Activated CD8-positive, alpha-beta T cell treated with anti-CD3 and anti-CD28 coated beads for 36 hours (primary cell): ENCODE measurements around the gene ACTN3. TPM values are rescaled to one million over a fixed set of nuclear protein-coding genes. Genes with fewer than 3 reads are reported as not detected.

ENCODE experiments used
- ATAC-seq: fragments of 200-7000 bp; cut with Tn5 transposase; one replicate; pipeline ENCODE4 v1.10.0; 2021; ENCODE audit warnings: mild to moderate bottlenecking, moderate library complexity
- CTCF ChIA-PET: fragments of 350-600 bp; sonication (Branson Sonifier 250); formaldehyde crosslinking; loops from one replicate; lab custom pipeline; 2021; ENCODE audit warnings: antibody characterized with exemption; lab: Charles Lee
- POLR2A ChIA-PET: fragments of 350-600 bp; sonication (Branson Sonifier 250); formaldehyde crosslinking; loops from one replicate; lab custom pipeline; 2021; ENCODE audit warnings: antibody characterized with exemption; lab: Charles Lee
- DNase-seq: peaks from one replicate; pipeline ENCODE4 v3.0.0-alpha.2; 2020
- H3K27ac Mint-ChIP-seq: one replicate; pipeline ENCODE4 v1.8.0; 2021; ENCODE audit warnings: mild to moderate bottlenecking, mixed read lengths
- H3K27me3 Mint-ChIP-seq: one replicate; pipeline ENCODE4 v1.8.0; 2021; ENCODE audit warnings: mixed read lengths
- H3K36me3 Mint-ChIP-seq: one replicate; pipeline ENCODE4 v1.8.0; 2021; ENCODE audit warnings: low read depth, mixed read lengths
- H3K4me1 Mint-ChIP-seq: one replicate; pipeline ENCODE4 v1.8.0; 2021; ENCODE audit warnings: low read depth, mixed read lengths
- H3K4me3 Mint-ChIP-seq: one replicate; pipeline ENCODE4 v1.8.0; 2021; ENCODE audit warnings: mild to moderate bottlenecking, moderate library complexity, mixed read lengths
- H3K9me3 Mint-ChIP-seq: one replicate; pipeline ENCODE4 v1.8.0; 2021; ENCODE audit warnings: mixed read lengths
- intact Hi-C: fragments of 100-400 bp; cut with micrococcal nuclease; formaldehyde crosslinking; loops from one replicate; pipeline ENCODE4 v1.10.0; 2022
- total RNA-seq, 2 experiments: library from RNA; stranded (reverse); gene quantifications; one replicate each; pipeline ENCODE4 v1.2.3, GENCODE V29; 2021
- TF ChIP-seq, protein P1 (sequence below): fragments of 200-600 bp; IDR thresholded peaks from one replicate; pipeline ENCODE4 v1.8.0; 2022; ENCODE audit warnings: antibody characterized with exemption, mild to moderate bottlenecking

ACTN3 gene
- under 1 TPM in 1 of 2 experiments, not detected in 1; 0.14 TPM for total RNA-seq

DNA sequence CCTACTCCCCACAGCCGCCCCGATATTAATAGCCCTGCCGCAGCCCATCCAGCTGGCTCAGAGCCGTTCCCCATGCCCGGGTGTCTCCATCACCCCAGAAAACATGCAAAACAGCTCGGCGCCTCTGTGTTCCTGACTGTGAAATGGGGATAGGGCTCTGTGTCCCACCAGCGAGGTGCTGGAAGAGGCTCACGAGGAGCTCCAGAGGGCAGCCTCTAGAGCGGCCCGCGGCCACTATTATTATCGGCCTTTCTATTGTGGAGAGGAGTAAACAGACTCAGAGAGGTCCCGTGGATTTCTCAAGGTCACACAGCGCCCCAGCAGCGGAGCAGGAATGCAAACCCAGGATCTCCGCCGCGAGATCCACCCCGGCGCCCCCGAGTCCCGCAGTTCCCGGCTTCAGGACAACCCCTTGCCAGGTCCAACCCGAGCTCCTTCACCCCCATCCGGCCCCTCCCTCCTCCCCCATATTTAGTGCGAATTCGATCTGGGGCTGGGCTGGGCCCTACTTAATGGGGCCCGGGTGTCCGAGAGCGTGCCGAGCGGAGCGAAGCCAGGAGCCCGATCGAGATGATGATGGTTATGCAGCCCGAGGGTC is at the start of gene ACTN3:
Gene ACTN3 (plus strand): TSS at position 536 of the 598 bp plus-strand sequence. CDS start 35 bp downstream, at position 571.
- ChIA-PET CTCF (interaction anchor here (1.0 to 2.8 kb wide), 6 partner anchors 13 to 131 kb away, joined by 3 to 23 read pairs (median 4); partner anchors contain the start of genes CCDC87, CCS, DPP3 and RBM4B), POLR2A (interaction anchor here (0.5 to 2.5 kb wide), 9 partner anchors 39 to 668 kb away, joined by 3 to 21 read pairs (median 4); partner anchors contain the start of genes MRPL11, RBM14, RBM4 and RBM4B)
- Mint-ChIP-seq H3K9me3 (no peaks in the 10 kb centered on the region), H3K27ac (peak within 1 kb of the TSS; percentile 37), H3K27me3 (no peaks in the 10 kb centered on the region), H3K4me3 (peak within 1 kb of the TSS; percentile 85), H3K36me3 (peaks cover 6% of the 10 kb centered on the region), H3K4me1 (peaks cover 17% of the 10 kb centered on the region)
- TF ChIP-seq, protein P1, sequence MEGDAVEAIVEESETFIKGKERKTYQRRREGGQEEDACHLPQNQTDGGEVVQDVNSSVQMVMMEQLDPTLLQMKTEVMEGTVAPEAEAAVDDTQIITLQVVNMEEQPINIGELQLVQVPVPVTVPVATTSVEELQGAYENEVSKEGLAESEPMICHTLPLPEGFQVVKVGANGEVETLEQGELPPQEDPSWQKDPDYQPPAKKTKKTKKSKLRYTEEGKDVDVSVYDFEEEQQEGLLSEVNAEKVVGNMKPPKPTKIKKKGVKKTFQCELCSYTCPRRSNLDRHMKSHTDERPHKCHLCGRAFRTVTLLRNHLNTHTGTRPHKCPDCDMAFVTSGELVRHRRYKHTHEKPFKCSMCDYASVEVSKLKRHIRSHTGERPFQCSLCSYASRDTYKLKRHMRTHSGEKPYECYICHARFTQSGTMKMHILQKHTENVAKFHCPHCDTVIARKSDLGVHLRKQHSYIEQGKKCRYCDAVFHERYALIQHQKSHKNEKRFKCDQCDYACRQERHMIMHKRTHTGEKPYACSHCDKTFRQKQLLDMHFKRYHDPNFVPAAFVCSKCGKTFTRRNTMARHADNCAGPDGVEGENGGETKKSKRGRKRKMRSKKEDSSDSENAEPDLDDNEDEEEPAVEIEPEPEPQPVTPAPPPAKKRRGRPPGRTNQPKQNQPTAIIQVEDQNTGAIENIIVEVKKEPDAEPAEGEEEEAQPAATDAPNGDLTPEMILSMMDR = no peak
- peak; percentile 1 for ATAC-seq
- intact Hi-C loops = loop anchor here (10.0 kb wide), 2 partner anchors 62 to 128 kb away; partner anchors contain the start of genes DPP3 and RBM4B
- peak; percentile 26 for DNase-seq

DNA sequence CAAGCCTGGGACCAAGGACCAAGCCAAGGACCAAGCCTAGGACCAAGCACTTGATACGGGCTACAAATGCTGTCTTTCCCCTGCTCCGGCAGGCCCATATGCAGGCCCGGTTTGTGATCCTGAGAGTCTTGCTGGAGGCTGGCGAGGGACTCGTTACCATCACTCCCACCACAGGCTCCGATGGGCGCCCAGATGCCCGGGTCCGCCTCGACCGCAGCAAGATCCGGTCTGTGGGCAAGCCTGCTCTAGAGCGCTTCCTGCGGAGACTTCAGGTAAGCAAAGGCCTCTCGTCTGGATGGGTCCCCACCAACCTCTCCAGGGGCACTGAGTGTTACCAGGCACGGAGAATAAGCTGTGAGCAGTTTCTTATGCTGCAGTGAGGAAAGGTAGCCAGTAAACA is 49.5 kb upstream of the ACTN3 start:
- intact Hi-C loops = no loop called here
- Mint-ChIP-seq H3K9me3 (no peaks in the 10 kb centered on the region), H3K4me3 (no peak overlapping the region), H3K36me3 (peaks cover 21% of the 10 kb centered on the region), H3K27me3 (no peaks in the 10 kb centered on the region), H3K4me1 (no peaks in the 10 kb centered on the region), H3K27ac (no peak overlapping the region)
- TF ChIP-seq, protein P1 = no peak
- no peak for ATAC-seq
- ChIA-PET CTCF (no interaction called here), POLR2A (no interaction called here)
- no peak for DNase-seq

DNA sequence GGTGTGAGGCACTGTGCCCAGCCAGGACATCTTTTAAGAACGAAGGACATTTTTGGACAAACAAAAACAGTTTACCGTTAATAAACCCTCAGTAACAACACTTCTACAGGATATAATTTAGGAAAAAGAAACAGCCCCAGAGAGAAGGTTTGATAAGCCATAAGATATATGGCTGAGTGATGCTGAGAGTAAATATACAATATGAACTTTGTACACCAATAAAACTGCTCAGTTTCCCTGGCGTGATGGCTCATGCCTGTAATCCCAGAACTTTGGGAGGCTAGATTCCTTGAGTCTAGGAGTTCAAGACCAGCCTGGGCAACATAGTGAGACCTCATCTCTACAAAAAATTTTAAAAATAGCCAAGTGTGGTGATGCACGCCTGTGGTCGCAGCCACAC is 48.2 kb upstream of the ACTN3 start:
- Mint-ChIP-seq H3K27me3 (no peaks in the 10 kb centered on the region), H3K9me3 (no peaks in the 10 kb centered on the region), H3K36me3 (peaks cover 16% of the 10 kb centered on the region), H3K27ac (no peak overlapping the region), H3K4me3 (no peak overlapping the region), H3K4me1 (no peaks in the 10 kb centered on the region)
- TF ChIP-seq, protein P1 = no peak
- ChIA-PET CTCF (no interaction called here), POLR2A (no interaction called here)
- DNase-seq (no peak), ATAC-seq (no peak)
- intact Hi-C loops = no loop called here

DNA sequence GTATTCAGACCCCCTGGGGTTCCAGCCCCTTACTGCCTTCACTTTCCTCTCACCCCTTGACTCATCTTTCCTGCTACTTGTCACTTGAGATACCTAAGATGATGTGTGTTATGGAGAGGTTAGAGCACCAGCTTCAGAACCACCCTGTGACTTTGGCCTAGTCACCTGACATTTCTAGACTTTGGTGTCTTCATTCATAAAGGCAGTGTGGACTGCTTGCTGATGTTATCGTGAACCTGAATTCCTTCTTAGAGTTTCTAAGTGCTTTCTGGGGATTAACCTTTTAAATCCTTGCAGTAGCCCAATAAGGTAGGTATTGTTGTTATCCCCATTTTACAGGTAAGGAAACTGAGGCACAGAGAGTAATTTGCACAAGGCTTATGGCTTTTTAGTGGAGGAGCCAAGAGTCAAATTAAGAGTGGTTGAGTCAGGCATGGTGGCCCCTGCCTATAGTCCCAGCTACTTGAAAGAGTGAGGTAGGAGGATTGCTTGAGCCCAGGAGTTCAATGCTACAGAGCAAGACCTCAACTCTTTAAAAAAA is 41.4 kb upstream of the ACTN3 start:
- Mint-ChIP-seq H3K27ac (no peak overlapping the region), H3K9me3 (no peaks in the 10 kb centered on the region), H3K36me3 (peaks cover 9% of the 10 kb centered on the region), H3K27me3 (no peaks in the 10 kb centered on the region), H3K4me1 (peaks cover 3% of the 10 kb centered on the region), H3K4me3 (no peak overlapping the region)
- ChIA-PET CTCF (interaction anchor here (1.9 kb wide), 1 partner anchor 14 kb away, joined by 5 read pairs; no protein-coding TSS in a partner anchor), POLR2A (no interaction called here)
- DNase-seq (no peak), ATAC-seq (no peak)
- intact Hi-C loops = no loop called here
- TF ChIP-seq, protein P1 = no peak

DNA sequence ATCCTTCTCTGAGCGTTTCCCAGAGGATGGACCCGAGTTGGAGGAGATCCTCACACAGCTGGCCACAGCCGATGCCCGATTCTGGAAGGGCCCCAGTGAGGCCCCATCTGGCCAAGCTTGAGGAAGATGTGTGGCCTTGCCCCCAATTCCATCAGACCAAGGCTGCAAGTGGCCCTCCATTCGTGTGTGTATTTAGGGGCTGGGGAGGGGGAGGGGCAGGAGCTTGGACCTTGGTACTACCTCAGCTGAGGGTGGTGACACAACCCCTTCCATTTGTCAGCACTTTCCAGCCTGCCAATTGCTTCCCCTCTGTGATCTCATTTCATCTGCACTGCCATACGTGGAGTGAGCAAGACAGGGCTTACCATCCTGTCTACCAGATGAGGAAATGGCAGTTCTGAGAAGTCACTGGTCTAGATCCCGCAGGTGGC is 37.6 kb upstream of the ACTN3 start:
- no peaks in the 10 kb centered on the region for H3K9me3 Mint-ChIP-seq
- ATAC-seq = no peak
- intact Hi-C loops = no loop called here

More for the DNA sequence above, 37.6 kb upstream of the ACTN3 start:
- Mint-ChIP-seq H3K36me3 (peaks cover 7% of the 10 kb centered on the region), H3K27me3 (no peaks in the 10 kb centered on the region), H3K27ac (no peak overlapping the region), H3K4me3 (no peak overlapping the region), H3K4me1 (peaks cover 14% of the 10 kb centered on the region)
- ChIA-PET CTCF (interaction anchor here (0.9 to 2.4 kb wide), 5 partner anchors 29 to 122 kb away, joined by 3 to 8 read pairs (median 4); partner anchors contain the start of gene DPP3), POLR2A (no interaction called here)
- TF ChIP-seq, protein P1 = no peak
- DNase-seq = peak; percentile 12
